Activated CD8-positive, alpha-beta memory T cell treated with anti-CD3 and anti-CD28 coated beads, Interleukin-2, amount 50 U/mL, for 24 hours (primary cell): Measurements from ENCODE around the gene CAMTA1.

ENCODE experiments used
- DNase-seq: peaks from one replicate; pipeline ENCODE4 v3.0.0-alpha.2; 2020; ENCODE audit errors: extremely low read depth

Gene CAMTA1

GRCh38 chr1:7650801-7651200, 865.5 kb downstream of the CAMTA1 start:
- DNase-seq = no peak

GRCh38 chr1:7651203-7651602, 865.9 kb downstream of the CAMTA1 start:
- DNase-seq = no peak

- no peak for DNase-seq
Observed at GRCh38 chr1:7652061-7652460, 866.8 kb downstream of the CAMTA1 start.

GRCh38 chr1:7652515-7653098, 867.4 kb downstream of the CAMTA1 start:
- DNase-seq = no peak

- no peak for DNase-seq
Observed at GRCh38 chr1:7654725-7655124, 869.5 kb downstream of the CAMTA1 start.

GRCh38 chr1:7655354-7655753, 870.1 kb downstream of the CAMTA1 start:
- no peak for DNase-seq

GRCh38 chr1:7656557-7657215, 871.4 kb downstream of the CAMTA1 start:
- no peak for DNase-seq

- no peak for DNase-seq
Observed at GRCh38 chr1:7657287-7658016, 872.2 kb downstream of the CAMTA1 start.

GRCh38 chr1:7658099-7658498, 872.8 kb downstream of the CAMTA1 start:
- DNase-seq = no peak

GRCh38 chr1:7659514-7659913, 874.3 kb downstream of the CAMTA1 start:
- no peak for DNase-seq

- DNase-seq = no peak
Observed at GRCh38 chr1:7663451-7664146, 878.3 kb downstream of the CAMTA1 start.

- no peak for DNase-seq
Observed at GRCh38 chr1:7664147-7664892, 879.1 kb downstream of the CAMTA1 start.

- DNase-seq = no peak
Observed at GRCh38 chr1:7664893-7665250, 879.6 kb downstream of the CAMTA1 start.

GRCh38 chr1:7666249-7666648, 881.0 kb downstream of the CAMTA1 start:
- no peak for DNase-seq

GRCh38 chr1:7667159-7667558, 881.9 kb downstream of the CAMTA1 start:
- DNase-seq = no peak

GRCh38 chr1:7667625-7668218, 882.5 kb downstream of the CAMTA1 start:
- DNase-seq = peak; percentile 55

- DNase-seq = peak; percentile 12
Observed at GRCh38 chr1:7669559-7670311, 884.5 kb downstream of the CAMTA1 start.

GRCh38 chr1:7670334-7671145, 885.3 kb downstream of the CAMTA1 start:
- DNase-seq = no peak

- no peak for DNase-seq
Observed at GRCh38 chr1:7671146-7671465, 885.9 kb downstream of the CAMTA1 start.

- no peak for DNase-seq
Observed at GRCh38 chr1:7671676-7672075, 886.4 kb downstream of the CAMTA1 start.
